HG02642 (cell line): ENCODE data around the gene FAM117B.

ENCODE experiments used
- ATAC-seq: cut with Tn5 transposase; IDR thresholded peaks from one replicate; pipeline ENCODE4 v1.9.1; 2021; ENCODE audit warnings: mild to moderate bottlenecking; ENCODE audit not compliant: unreplicated experiment, poor library complexity

The FAM117B gene

GRCh38 chr2:202752071-202752470 is 117.3 kb downstream of the FAM117B start:
- no peak for ATAC-seq

DNA sequence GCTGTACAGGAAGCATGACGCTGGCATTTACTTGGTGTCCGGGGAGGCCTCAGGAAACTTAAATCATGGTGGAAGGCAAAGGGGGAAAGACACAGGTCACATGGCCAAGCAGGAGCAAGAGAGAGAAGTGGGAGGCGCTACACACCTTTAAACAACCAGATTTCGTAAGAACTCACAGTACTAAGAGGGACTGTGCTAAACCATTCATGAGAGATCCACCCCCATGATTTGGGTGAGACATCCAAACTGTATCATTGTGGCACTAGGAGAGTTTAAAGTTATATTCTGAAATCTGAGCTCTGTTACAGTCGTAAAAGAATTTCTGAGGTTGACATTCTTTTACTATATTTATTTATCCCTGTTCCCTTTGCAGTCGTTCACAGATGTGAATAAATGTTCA is 120.2 kb downstream of the FAM117B start:
- no peak for ATAC-seq

GRCh38 chr2:202756598-202756997 is 121.8 kb downstream of the FAM117B start:
- ATAC-seq, result no peak

- ATAC-seq, result no peak
These were observed 122.6 kb downstream of the FAM117B start for GRCh38 chr2:202757339-202757738.

DNA sequence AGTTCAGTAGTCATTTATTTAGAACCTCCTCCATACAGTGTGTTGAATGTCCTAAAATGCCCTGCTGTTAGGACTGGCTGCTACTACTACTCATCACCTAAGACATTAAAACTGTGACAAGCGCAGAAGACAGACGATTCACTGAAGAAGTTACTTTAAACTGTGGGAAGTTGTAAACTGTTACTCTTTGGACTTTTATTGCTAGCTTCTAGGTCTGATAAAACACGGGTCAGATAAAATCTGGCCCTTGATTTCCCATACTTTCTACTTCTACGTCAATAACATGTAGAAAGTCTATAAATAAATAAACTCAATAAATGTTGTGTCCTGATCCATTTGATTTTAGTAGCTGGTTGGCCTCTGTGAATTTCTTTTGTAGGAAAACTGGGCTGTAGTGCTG is 123.4 kb downstream of the FAM117B start:
- ATAC-seq, result no peak

GRCh38 chr2:202758604-202759003 is 123.8 kb downstream of the FAM117B start:
- ATAC-seq, result no peak

DNA sequence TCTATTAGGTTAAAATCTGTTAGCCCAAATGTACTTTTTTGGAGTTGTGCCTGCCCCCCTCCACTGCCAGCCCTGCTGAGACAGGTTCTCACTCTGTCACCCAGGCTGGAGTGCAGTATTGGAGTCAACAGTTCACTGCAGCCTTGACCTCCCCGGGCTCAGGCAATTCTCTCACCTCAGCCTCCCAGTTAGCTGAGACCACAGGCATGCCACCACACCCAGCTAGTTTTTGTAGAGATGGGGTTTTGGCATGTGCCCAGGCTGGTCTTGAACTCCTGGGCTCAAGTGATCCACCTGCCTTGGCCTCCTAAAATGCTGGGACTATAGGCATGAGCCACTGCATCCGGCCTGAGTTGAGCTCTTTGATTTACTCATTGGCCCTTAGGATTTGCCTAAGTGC is 126.1 kb downstream of the FAM117B start:
- ATAC-seq, result no peak

GRCh38 chr2:202762556-202762955 is 127.8 kb downstream of the FAM117B start:
- ATAC-seq, result no peak

DNA sequence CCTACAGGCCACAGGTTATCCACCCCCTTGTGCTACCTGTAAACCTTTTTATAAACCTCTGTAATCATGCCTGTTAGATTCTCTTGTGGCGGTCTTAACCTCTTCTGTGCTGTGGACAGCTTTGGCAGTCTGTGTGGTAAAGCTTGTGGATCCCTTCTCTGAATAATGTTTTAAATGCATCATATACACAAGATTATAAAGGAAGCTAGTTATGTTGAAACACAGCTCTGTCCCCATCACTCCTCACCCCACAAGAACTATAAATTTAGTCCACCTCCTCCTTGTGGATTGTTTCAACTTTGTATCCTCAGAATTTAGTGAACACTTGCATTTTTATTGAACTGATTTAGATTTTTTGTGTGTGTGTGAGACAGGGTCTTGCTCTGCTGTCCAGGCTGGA is 129.1 kb downstream of the FAM117B start:
- no peak for ATAC-seq

- ATAC-seq, result no peak
These were observed 130.2 kb downstream of the FAM117B start for GRCh38 chr2:202764991-202765390.

GRCh38 chr2:202765436-202765835 is 130.7 kb downstream of the FAM117B start:
- ATAC-seq, result no peak

GRCh38 chr2:202768273-202768672 is 133.5 kb downstream of the FAM117B start:
- ATAC-seq, result no peak

GRCh38 chr2:202769201-202769600 is 134.4 kb downstream of the FAM117B start:
- no peak for ATAC-seq

- no peak for ATAC-seq
These were observed 136.6 kb downstream of the FAM117B start for GRCh38 chr2:202771336-202771735.

DNA sequence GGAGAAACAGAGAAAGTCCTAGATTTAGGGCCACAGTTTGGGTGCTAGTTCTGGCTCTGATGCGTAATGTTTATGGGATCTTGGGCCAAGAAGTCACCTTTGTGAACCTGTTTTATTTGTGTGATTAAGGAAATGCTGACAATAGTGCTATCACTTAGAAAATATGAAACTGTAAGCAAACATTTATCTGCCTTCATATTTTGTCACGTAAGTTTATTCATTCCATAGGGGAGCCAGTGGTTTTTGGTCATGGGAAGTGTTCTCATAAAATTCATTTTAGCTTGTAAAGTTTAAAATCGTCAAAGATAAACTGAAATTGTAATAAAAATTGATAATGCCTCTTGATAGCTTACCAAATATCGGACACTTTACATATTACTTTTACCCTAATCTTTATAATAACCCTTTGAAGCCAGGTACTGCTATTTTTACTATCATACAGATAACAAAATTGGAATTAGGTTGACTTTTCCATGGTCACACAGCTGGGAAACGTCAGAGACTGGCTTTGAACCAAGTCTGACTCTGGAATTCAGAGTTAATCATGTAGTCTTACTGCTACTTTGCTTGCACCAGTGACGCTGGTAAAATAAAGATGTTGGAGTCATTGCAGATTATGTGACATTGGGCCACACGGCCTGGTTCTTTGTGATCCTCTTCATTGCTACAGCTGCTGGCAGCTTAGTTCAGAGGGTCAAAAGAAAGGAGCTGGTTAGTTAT is 137.1 kb downstream of the FAM117B start:
- no peak for ATAC-seq

- ATAC-seq, result no peak
These were observed 138.7 kb downstream of the FAM117B start for GRCh38 chr2:202773301-202773973.

DNA sequence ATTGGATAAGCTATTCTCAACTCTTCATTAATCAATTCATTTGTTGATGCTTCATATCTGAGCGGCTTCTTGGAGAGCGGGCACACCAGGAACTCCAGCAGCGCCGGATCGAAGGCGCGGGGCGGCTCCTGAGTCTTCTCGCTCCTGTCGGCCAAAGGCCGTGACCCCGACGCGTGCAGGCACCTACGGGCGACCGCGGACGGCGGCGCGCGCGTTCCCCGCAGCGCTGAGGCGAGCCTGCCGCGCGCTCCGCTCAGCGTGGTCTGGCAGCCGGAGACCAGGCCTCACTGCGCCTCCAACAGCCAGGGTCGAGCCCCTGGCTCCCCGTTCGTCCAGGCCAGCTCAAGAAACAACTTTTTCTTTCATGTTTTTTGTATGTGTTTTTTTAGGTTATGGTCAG is 139.3 kb downstream of the FAM117B start:
- no peak for ATAC-seq

DNA sequence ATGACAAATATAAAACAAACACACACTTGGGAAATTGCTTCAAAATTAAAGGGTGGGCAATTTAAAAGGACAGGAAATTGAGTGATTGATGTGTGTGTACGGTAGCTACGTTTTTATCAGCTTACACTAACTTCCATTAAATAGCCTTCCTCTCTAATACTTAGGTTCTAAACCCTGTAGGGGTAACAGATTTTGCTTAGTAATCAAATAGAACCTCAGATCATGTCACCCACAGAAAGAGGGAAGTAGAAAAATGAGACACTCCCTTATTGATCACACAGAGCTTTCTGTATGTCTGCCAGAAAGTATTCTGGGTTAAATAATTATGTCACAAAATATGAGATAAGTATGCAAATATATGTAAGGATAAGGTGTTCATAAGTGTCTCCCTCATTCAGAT is 143.4 kb downstream of the FAM117B start:
- no peak for ATAC-seq

GRCh38 chr2:202780514-202781021 is 145.8 kb downstream of the FAM117B start:
- ATAC-seq, result peak; percentile 93

GRCh38 chr2:202782940-202783558 is 148.3 kb downstream of the FAM117B start:
- ATAC-seq, result no peak

GRCh38 chr2:202786842-202787241 is 152.1 kb downstream of the FAM117B start:
- no peak for ATAC-seq
